Glutamatergic neuron (in vitro differentiated cells): Measurements from ENCODE around the gene CHORDC1. TPM values are rescaled to one million over a fixed set of nuclear protein-coding genes. Genes with fewer than 3 reads are reported as not detected.
"Not testable (repeated sequence)": the region's sequence is repeated elsewhere in the genome, so short reads cannot be mapped to it uniquely, and the experiment has no call there.

ENCODE experiments used
- DNase-seq: peaks from one replicate; pipeline ENCODE4 v3.0.0; 2022
- H3K27ac Mint-ChIP-seq: one replicate; pipeline ENCODE4 v1.8.0; 2020; ENCODE audit warnings: mild to moderate bottlenecking, mixed read lengths, inconsistent platforms; ENCODE audit not compliant: unreplicated experiment
- H3K27me3 Mint-ChIP-seq: one replicate; pipeline ENCODE4 v1.8.0; 2020; ENCODE audit warnings: mild to moderate bottlenecking, moderate library complexity, mixed read lengths, inconsistent platforms; ENCODE audit not compliant: unreplicated experiment
- H3K36me3 Mint-ChIP-seq: one replicate; pipeline ENCODE4 v1.8.0; 2020; ENCODE audit warnings: mild to moderate bottlenecking, mixed read lengths, inconsistent platforms; ENCODE audit not compliant: unreplicated experiment
- H3K4me1 Mint-ChIP-seq: one replicate; pipeline ENCODE4 v1.8.0; 2020; ENCODE audit warnings: mild to moderate bottlenecking, low read depth, mixed read lengths, inconsistent platforms; ENCODE audit not compliant: unreplicated experiment
- H3K4me3 Mint-ChIP-seq: one replicate; pipeline ENCODE4 v1.8.0; 2020; ENCODE audit warnings: mild to moderate bottlenecking, mixed read lengths, inconsistent platforms; ENCODE audit not compliant: unreplicated experiment
- H3K9me3 Mint-ChIP-seq: one replicate; pipeline ENCODE4 v1.8.0; 2020; ENCODE audit warnings: mild to moderate bottlenecking, moderate library complexity, mixed read lengths, inconsistent platforms; ENCODE audit not compliant: unreplicated experiment
- CTCF ChIP-seq: fragments of 200-600 bp; sonication (generic); IDR thresholded peaks from one replicate; pipeline ENCODE4 v1.5.0; 2021; ENCODE audit not compliant: partially characterized antibody, unreplicated experiment
- total RNA-seq: library from RNA; stranded (reverse); fragmentation: NEBNext Ultra II Directional; extraction: Animal tissue kit (Norgen Biotek cat#: 25700); gene quantifications from one replicate; pipeline ENCODE4 v1.2.1, GENCODE V29; 2021; ENCODE audit not compliant: unreplicated experiment

CHORDC1 gene
- total RNA-seq, 1 donor from 2014 or later = 49.2 TPM

- H3K36me3 Mint-ChIP-seq = no peaks in the 10 kb centered on the region
Observed at GRCh38 chr11:90208857-90209256, 14.0 kb downstream of the CHORDC1 start.

DNA sequence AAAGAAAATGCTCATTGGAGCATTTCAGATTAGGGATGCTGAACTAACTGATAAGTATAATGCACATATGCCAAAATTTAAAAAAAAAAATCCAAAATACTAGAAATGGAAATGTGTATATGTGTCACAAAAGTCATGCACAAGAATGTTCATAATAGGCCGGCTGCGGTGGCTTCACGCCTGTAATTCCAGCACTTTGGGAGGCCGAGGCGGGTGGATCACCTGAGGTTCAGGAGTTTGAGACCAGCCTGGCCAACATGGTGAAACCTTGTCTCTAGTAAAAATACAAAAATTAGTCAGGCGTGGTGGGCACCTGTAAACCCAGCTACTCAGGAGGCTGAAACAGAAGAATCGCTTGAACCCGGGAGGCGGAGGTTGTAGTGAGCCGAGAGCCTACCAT is 14.9 kb downstream of the CHORDC1 start:
- not testable (repeated sequence) for H3K27ac Mint-ChIP-seq, H3K27me3 Mint-ChIP-seq, H3K36me3 Mint-ChIP-seq, H3K9me3 Mint-ChIP-seq, H3K4me3 Mint-ChIP-seq, DNase-seq, H3K4me1 Mint-ChIP-seq

More at GRCh38 chr11:90208857-90209256, 14.0 kb downstream of the CHORDC1 start:
- Mint-ChIP-seq H3K9me3 (no peaks in the 10 kb centered on the region), H3K27me3 (no peaks in the 10 kb centered on the region), H3K4me1 (no peaks in the 10 kb centered on the region), H3K27ac (no peak overlapping the region), H3K4me3 (no peak overlapping the region)
- TF ChIP-seq CTCF = no peak
- no peak for DNase-seq

DNA sequence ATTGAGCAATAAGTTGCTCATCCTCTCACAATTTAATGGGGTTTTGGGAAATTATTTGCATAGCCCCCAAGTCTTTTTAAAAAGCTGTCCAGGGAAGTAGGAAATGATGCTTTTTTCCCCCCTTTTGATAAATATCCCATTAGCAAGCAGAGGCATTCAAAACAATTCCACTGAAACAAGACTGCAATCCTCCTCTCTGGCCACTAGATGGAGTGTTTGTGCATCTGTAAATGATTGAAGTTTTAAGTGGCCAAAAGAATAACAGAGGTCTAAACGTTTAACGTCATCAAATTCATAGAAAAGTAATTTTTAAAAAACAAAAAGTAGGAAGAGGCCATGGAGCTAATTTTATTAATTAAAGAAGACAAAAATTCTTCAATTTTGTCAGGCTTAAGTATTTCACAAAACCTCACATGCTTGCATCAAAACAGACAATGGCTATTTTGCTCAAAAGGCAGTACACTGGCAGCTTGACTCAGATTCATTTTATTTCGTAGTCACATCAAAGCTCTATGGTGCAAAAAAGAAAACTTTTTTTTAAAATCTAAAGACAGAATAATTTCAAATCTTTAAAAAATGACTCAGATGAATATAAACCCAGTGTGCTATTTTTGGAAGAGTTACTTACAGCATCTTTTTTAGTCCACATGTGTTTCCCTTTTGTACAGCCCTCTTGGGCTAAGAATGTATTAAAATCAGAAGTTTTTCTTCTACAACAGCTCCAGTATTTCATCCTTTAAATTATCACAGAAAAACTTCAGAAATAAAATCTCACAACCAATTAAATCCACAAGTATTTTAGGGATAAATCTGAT is 17.8 kb downstream of the CHORDC1 start:
- Mint-ChIP-seq H3K4me3 (no peak overlapping the region), H3K36me3 (no peaks in the 10 kb centered on the region), H3K27ac (no peak overlapping the region), H3K27me3 (no peaks in the 10 kb centered on the region), H3K4me1 (no peaks in the 10 kb centered on the region), H3K9me3 (no peaks in the 10 kb centered on the region)
- no peak for DNase-seq
- TF ChIP-seq CTCF = peak; percentile 92

- Mint-ChIP-seq H3K27ac (no peak overlapping the region), H3K4me1 (no peaks in the 10 kb centered on the region), H3K9me3 (no peaks in the 10 kb centered on the region), H3K27me3 (no peaks in the 10 kb centered on the region), H3K36me3 (no peaks in the 10 kb centered on the region), H3K4me3 (no peak overlapping the region)
- no peak for TF ChIP-seq CTCF
- DNase-seq = no peak
Observed at GRCh38 chr11:90204407-90204806, 18.4 kb downstream of the CHORDC1 start.

- Mint-ChIP-seq H3K4me1 (no peaks in the 10 kb centered on the region), H3K27ac (no peak overlapping the region), H3K4me3 (no peak overlapping the region), H3K36me3 (no peaks in the 10 kb centered on the region), H3K27me3 (no peaks in the 10 kb centered on the region), H3K9me3 (no peaks in the 10 kb centered on the region)
- DNase-seq = no peak
- no peak for TF ChIP-seq CTCF
Observed at GRCh38 chr11:90202342-90202741, 20.5 kb downstream of the CHORDC1 start.
